Suprapubic skin (tissue), 3 donors: ENCODE data around the gene POMT2.

ENCODE experiments used
- POLR2A ChIP-seq, 2 donors: fragments of 450-650 bp; IDR thresholded peaks; one replicate each; pipeline ENCODE4 v1.6.1; 2017; ENCODE audit warnings: antibody characterized with exemption in 2 of 2, mild to moderate bottlenecking in 2 of 2, moderate library complexity in 2 of 2
- TF ChIP-seq, protein P1 (sequence below), 2 donors: fragments of 200-600 bp in 1 of 2; fragments of 450-650 bp in 1 of 2; sonication (generic) in 1 of 2; IDR thresholded peaks; one replicate each; pipeline ENCODE4 v1.5.1; 2016 to 2019; ENCODE audit warnings: antibody characterized with exemption in 2 of 2, mild to moderate bottlenecking in 1 of 2, moderate library complexity in 1 of 2

DNA sequence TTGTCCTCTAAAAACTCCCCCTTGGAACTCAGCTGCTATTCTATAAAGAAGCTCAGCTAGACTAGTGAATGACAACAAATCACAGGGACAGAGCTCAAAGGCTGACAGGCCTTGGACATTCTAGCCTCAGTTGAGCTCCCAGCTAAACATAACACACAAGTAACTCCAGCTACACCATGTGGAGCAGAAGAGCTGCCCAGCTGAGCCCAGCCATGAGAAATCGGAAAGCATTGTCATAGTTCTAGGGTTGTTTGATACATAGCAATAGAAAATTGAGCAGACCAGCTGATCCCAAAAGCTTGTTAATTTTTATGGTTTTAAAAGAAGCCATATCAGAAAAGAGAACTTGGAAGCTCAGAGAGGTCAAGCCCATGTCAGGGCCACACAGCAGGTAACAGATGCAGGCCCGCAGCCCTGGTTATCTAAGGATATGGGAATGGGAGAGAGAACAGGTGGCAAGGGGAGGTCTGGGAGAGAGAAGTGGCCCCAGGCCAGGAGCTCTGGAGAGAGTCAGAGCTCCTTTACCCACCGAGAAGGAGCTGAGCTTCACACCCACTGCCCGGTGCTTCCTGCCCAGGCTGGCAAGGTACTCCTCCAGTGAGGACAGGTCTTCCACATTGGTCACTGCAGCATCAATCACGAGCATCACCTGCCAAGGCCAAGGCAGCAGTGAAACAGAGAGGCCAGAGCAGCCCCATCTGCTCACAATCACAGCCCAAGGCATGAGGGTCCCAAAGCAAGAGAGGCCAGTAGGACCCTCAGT lies 52.6 kb downstream of the POMT2 start:
- TF ChIP-seq, protein P1, sequence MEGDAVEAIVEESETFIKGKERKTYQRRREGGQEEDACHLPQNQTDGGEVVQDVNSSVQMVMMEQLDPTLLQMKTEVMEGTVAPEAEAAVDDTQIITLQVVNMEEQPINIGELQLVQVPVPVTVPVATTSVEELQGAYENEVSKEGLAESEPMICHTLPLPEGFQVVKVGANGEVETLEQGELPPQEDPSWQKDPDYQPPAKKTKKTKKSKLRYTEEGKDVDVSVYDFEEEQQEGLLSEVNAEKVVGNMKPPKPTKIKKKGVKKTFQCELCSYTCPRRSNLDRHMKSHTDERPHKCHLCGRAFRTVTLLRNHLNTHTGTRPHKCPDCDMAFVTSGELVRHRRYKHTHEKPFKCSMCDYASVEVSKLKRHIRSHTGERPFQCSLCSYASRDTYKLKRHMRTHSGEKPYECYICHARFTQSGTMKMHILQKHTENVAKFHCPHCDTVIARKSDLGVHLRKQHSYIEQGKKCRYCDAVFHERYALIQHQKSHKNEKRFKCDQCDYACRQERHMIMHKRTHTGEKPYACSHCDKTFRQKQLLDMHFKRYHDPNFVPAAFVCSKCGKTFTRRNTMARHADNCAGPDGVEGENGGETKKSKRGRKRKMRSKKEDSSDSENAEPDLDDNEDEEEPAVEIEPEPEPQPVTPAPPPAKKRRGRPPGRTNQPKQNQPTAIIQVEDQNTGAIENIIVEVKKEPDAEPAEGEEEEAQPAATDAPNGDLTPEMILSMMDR (IDR thresholded peaks at IDR 0.05): no peak
- TF ChIP-seq POLR2A (IDR thresholded peaks at IDR 0.05): no peak
